SK-N-MC (cell line): ENCODE data around the gene NTF3.

ENCODE experiments used
- DNase-seq: peaks from one replicate; pipeline ENCODE4 v3.0.0-alpha.2; 2011; ENCODE audit warnings: low read depth, low spot score
- H3K27ac ChIP-seq: fragments of 200-600 bp; sonication (generic); 2 replicates; pipeline ENCODE4 v1.5.1; 2016; ENCODE audit warnings: mixed run types
- H3K36me3 ChIP-seq: fragments of 200-600 bp; sonication (generic); 2 replicates; pipeline ENCODE4 v1.6.1; 2017; ENCODE audit warnings: antibody characterized with exemption, low read length, mixed read lengths; ENCODE audit not compliant: insufficient read depth
- H3K4me3 ChIP-seq: fragments of 200-600 bp; sonication (generic); 2 replicates; pipeline ENCODE4 v1.5.1; 2016
- H3K9ac ChIP-seq: fragments of 200-600 bp; sonication (generic); 2 replicates; pipeline ENCODE4 v1.8.0; 2017; ENCODE audit warnings: mixed run types, mixed read lengths; ENCODE audit not compliant: insufficient read length
- H3K9me3 ChIP-seq: fragments of 200-600 bp; sonication (generic); 2 replicates; pipeline ENCODE4 v1.6.1; 2017; ENCODE audit warnings: low read depth, mild to moderate bottlenecking, antibody characterized with exemption, low read length, moderate library complexity, mixed read lengths
- EZH2 ChIP-seq: fragments of 200-600 bp; sonication (generic); IDR thresholded peaks from one replicate; pipeline ENCODE4 v1.6.1; 2017; ENCODE audit warnings: antibody characterized with exemption
- FOXP2 ChIP-seq: optimal IDR thresholded peaks from 2 replicates; pipeline ENCODE3; 2011; ENCODE audit warnings: mild to moderate bottlenecking, moderate library complexity; ENCODE audit not compliant: insufficient read depth; ENCODE audit errors: extremely low read length, control extremely low read depth
- POLR2AphosphoS5 ChIP-seq: IDR thresholded peaks from 2 replicates; pipeline ENCODE4 v1.6.1; 2012; ENCODE audit warnings: mild to moderate bottlenecking, low read depth, low read length, borderline replicate concordance

NTF3 gene

GRCh38 chr12:5437589-5437988 is 5.7 kb downstream of the NTF3 start:
- Histone ChIP-seq H3K9me3 (no peaks in the 10 kb centered on the region), H3K9ac (no peak overlapping the region), H3K36me3 (no peaks in the 10 kb centered on the region), H3K27ac (no peak overlapping the region), H3K4me3 (no peak overlapping the region)
- DNase-seq, result no peak
- TF ChIP-seq POLR2AphosphoS5 (no peak), FOXP2 (no peak)

DNA sequence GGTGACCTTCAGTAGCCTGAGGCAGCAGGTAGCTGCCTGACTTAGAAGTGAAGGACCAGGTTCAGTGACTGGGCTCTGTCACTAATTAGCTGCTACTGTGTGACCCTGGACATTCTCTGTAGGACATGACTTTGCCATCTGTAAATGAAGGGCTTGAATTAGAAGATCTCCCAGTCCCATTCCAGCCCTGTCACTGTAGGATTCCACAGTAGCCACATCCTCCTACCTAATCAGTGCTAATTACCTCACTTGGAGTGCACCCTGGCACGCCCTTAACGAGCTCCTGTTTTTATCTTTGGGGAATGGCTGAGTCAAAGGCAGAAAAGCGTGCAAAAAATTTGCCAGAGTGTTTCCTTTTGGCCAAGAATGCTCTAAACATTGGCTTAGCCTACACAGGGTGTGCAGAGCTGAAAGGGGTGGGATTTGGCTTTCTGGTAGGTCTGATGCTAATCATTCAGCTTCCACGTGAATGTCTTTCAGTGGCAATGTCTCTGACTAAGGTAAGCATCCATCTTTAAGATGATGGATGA is 6.8 kb downstream of the NTF3 start:
- Histone ChIP-seq H3K4me3 (no peak overlapping the region), H3K36me3 (no peaks in the 10 kb centered on the region), H3K27ac (no peak overlapping the region), H3K9me3 (no peaks in the 10 kb centered on the region), H3K9ac (no peak overlapping the region)
- DNase-seq, result no peak
- TF ChIP-seq FOXP2 (no peak), EZH2 (no peak), POLR2AphosphoS5 (no peak)

GRCh38 chr12:5439371-5439771 is 7.5 kb downstream of the NTF3 start:
- DNase-seq, result no peak
- TF ChIP-seq FOXP2 (no peak), EZH2 (no peak), POLR2AphosphoS5 (no peak)

DNA sequence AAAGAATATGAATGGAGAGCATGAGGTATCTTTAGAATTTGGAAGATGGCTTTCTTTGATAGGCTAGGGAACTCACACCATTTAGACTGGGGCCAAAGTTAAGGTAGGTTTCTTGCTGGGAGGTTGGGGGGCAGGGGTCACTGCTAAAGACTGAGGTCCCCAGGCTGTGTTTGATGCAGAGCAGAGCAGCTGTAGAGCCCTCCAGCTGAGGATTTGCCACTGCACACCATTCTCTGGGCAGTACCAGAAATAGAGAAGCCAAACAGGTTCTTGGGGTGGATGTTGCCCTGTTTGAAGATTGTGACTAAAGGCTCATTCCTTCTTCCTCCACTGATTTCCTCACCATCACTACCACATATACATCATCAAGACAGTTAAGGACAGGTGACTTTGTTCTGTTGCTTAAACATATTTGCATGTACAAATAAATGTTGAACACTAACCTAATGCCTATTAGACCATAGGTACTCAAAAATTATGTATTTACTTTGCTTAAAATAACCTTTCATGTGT is 7.9 kb downstream of the NTF3 start:
- H3K9ac ChIP-seq, result no peak overlapping the region
- no peaks in the 10 kb centered on the region for H3K36me3 ChIP-seq
- H3K27ac ChIP-seq, result no peak overlapping the region
- DNase-seq, result no peak
- TF ChIP-seq POLR2AphosphoS5, result no peak
- no peak for TF ChIP-seq FOXP2
- TF ChIP-seq EZH2, result no peak
- no peaks in the 10 kb centered on the region for H3K9me3 ChIP-seq
- no peak overlapping the region for H3K4me3 ChIP-seq

More at GRCh38 chr12:5439371-5439771, 7.5 kb downstream of the NTF3 start:
- Histone ChIP-seq H3K9ac (no peak overlapping the region), H3K36me3 (no peaks in the 10 kb centered on the region), H3K4me3 (no peak overlapping the region), H3K27ac (no peak overlapping the region), H3K9me3 (no peaks in the 10 kb centered on the region)

DNA sequence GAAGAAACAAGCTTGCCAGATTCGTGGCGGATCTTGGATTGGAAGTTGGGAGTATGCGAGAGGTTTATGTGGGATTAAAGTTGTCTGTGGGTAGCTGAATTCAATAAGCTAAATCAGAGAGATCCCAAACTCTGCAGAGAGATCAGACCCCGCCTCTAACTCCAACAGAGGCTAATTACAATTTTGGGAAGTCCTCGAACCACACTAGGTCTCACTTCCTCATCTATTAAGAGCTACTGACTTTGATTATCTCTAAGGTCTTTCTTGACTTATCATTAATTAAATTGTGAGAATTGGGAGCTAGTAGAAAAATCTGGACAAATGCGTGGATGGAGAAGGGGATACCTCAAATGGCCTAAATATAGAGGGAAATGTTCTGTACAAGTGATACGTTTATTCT is 9.1 kb downstream of the NTF3 start:
- no peak for DNase-seq

GRCh38 chr12:5441497-5442236 is 9.8 kb downstream of the NTF3 start:
- H3K27ac ChIP-seq, result no peak overlapping the region
- no peaks in the 10 kb centered on the region for H3K36me3 ChIP-seq
- no peak for DNase-seq
- no peaks in the 10 kb centered on the region for H3K9me3 ChIP-seq
- TF ChIP-seq POLR2AphosphoS5 (no peak), EZH2 (no peak), FOXP2 (no peak)
- H3K9ac ChIP-seq, result no peak overlapping the region
- no peak overlapping the region for H3K4me3 ChIP-seq

More for the DNA sequence above, 9.1 kb downstream of the NTF3 start:
- H3K9ac ChIP-seq, result no peak overlapping the region
- no peaks in the 10 kb centered on the region for H3K9me3 ChIP-seq
- no peaks in the 10 kb centered on the region for H3K36me3 ChIP-seq
- no peak overlapping the region for H3K27ac ChIP-seq
- TF ChIP-seq EZH2 (no peak), FOXP2 (no peak), POLR2AphosphoS5 (no peak)
- no peak overlapping the region for H3K4me3 ChIP-seq

- H3K9ac ChIP-seq, result no peak overlapping the region
- DNase-seq, result no peak
- TF ChIP-seq EZH2 (no peak), POLR2AphosphoS5 (no peak), FOXP2 (no peak)
Measured at GRCh38 chr12:5442251-5443006, 10.5 kb downstream of the NTF3 start.

GRCh38 chr12:5444520-5444919 is 12.6 kb downstream of the NTF3 start:
- H3K27ac ChIP-seq, result no peak overlapping the region

More at GRCh38 chr12:5442251-5443006, 10.5 kb downstream of the NTF3 start:
- no peaks in the 10 kb centered on the region for H3K9me3 ChIP-seq
- H3K4me3 ChIP-seq, result no peak overlapping the region
- H3K36me3 ChIP-seq, result no peaks in the 10 kb centered on the region
- no peak overlapping the region for H3K27ac ChIP-seq

More at GRCh38 chr12:5444520-5444919, 12.6 kb downstream of the NTF3 start:
- no peaks in the 10 kb centered on the region for H3K36me3 ChIP-seq
- H3K9me3 ChIP-seq, result no peaks in the 10 kb centered on the region
- no peak overlapping the region for H3K4me3 ChIP-seq
- no peak overlapping the region for H3K9ac ChIP-seq
- no peak for DNase-seq
- TF ChIP-seq POLR2AphosphoS5 (no peak), EZH2 (no peak), FOXP2 (no peak)
